ENCODE measurements around the gene SCML2. TPM values are rescaled to one million over a fixed set of nuclear protein-coding genes. Genes with fewer than 3 reads are reported as not detected.
"Not testable (repeated sequence)": the region's sequence is repeated elsewhere in the genome, so short reads cannot be mapped to it uniquely, and the experiment has no call there.

Gene SCML2
- total RNA-seq, 2 donors from 2014 or later = 2.2 to 3.5 TPM

- Mint-ChIP-seq H3K27ac (no peak overlapping the region), H3K36me3 (ENCODE audit: low read depth) (no peaks in the 10 kb centered on the region), H3K4me1 (no peaks in the 10 kb centered on the region), H3K9me3 (no peaks in the 10 kb centered on the region), H3K4me3 (no peak overlapping the region), H3K27me3 (no peaks in the 10 kb centered on the region)
- ATAC-seq (replicated peaks) = no peak
Observed at GRCh38 chrX:18294893-18295292, 59.6 kb downstream of the SCML2 start.

GRCh38 chrX:18291006-18291545 is 63.4 kb downstream of the SCML2 start:
- Mint-ChIP-seq H3K27me3 (no peaks in the 10 kb centered on the region), H3K9me3 (no peaks in the 10 kb centered on the region), H3K27ac (no peak overlapping the region)

GRCh38 chrX:18290200-18290599 is 64.3 kb downstream of the SCML2 start:
- no peak for ATAC-seq (replicated peaks)
- Mint-ChIP-seq H3K4me3 (no peak overlapping the region), H3K36me3 (ENCODE audit: low read depth) (no peaks in the 10 kb centered on the region), H3K27ac (no peak overlapping the region), H3K9me3 (no peaks in the 10 kb centered on the region), H3K4me1 (no peaks in the 10 kb centered on the region), H3K27me3 (no peaks in the 10 kb centered on the region)

More at GRCh38 chrX:18291006-18291545, 63.4 kb downstream of the SCML2 start:
- H3K4me3 Mint-ChIP-seq = no peak overlapping the region
- no peaks in the 10 kb centered on the region for H3K4me1 Mint-ChIP-seq
- H3K36me3 Mint-ChIP-seq (ENCODE audit: low read depth) = no peaks in the 10 kb centered on the region
- no peak for ATAC-seq (replicated peaks)

- Mint-ChIP-seq H3K9me3 (no peaks in the 10 kb centered on the region), H3K27me3 (no peaks in the 10 kb centered on the region), H3K4me3 (no peak overlapping the region), H3K27ac (no peak overlapping the region), H3K36me3 (ENCODE audit: low read depth) (no peaks in the 10 kb centered on the region), H3K4me1 (no peaks in the 10 kb centered on the region)
- no peak for ATAC-seq (replicated peaks)
Observed at GRCh38 chrX:18288716-18289115, 65.8 kb downstream of the SCML2 start.

- no peak overlapping the region for H3K27ac Mint-ChIP-seq
- no peaks in the 10 kb centered on the region for H3K36me3 Mint-ChIP-seq (ENCODE audit: low read depth)
- H3K4me3 Mint-ChIP-seq = no peak overlapping the region
- no peaks in the 10 kb centered on the region for H3K27me3 Mint-ChIP-seq
- no peak for ATAC-seq (replicated peaks)
- no peaks in the 10 kb centered on the region for H3K9me3 Mint-ChIP-seq
- H3K4me1 Mint-ChIP-seq = no peaks in the 10 kb centered on the region
Observed at GRCh38 chrX:18286322-18286831, 68.1 kb downstream of the SCML2 start.

- H3K27ac Mint-ChIP-seq = no peak overlapping the region
- no peaks in the 10 kb centered on the region for H3K9me3 Mint-ChIP-seq
- H3K36me3 Mint-ChIP-seq (ENCODE audit: low read depth) = no peaks in the 10 kb centered on the region
- H3K4me3 Mint-ChIP-seq = no peak overlapping the region
- no peaks in the 10 kb centered on the region for H3K4me1 Mint-ChIP-seq
- H3K27me3 Mint-ChIP-seq = no peaks in the 10 kb centered on the region
- ATAC-seq (replicated peaks) = no peak
Observed at GRCh38 chrX:18278449-18278848, 76.0 kb downstream of the SCML2 start.

- Mint-ChIP-seq H3K27me3 (no peaks in the 10 kb centered on the region), H3K9me3 (no peaks in the 10 kb centered on the region), H3K4me1 (no peaks in the 10 kb centered on the region), H3K4me3 (no peak overlapping the region), H3K27ac (no peak overlapping the region), H3K36me3 (ENCODE audit: low read depth) (no peaks in the 10 kb centered on the region)
- no peak for ATAC-seq (replicated peaks)
Observed at GRCh38 chrX:18272222-18272621, 82.3 kb downstream of the SCML2 start.

GRCh38 chrX:18271725-18272124 is 82.8 kb downstream of the SCML2 start:
- no peaks in the 10 kb centered on the region for H3K27me3 Mint-ChIP-seq
- H3K27ac Mint-ChIP-seq = no peak overlapping the region
- H3K4me3 Mint-ChIP-seq = no peak overlapping the region
- H3K36me3 Mint-ChIP-seq (ENCODE audit: low read depth) = no peaks in the 10 kb centered on the region
- no peak for ATAC-seq (replicated peaks)
- H3K9me3 Mint-ChIP-seq = no peaks in the 10 kb centered on the region
- no peaks in the 10 kb centered on the region for H3K4me1 Mint-ChIP-seq

GRCh38 chrX:18271309-18271708 is 83.2 kb downstream of the SCML2 start:
- H3K4me3 Mint-ChIP-seq = no peak overlapping the region
- H3K9me3 Mint-ChIP-seq = no peaks in the 10 kb centered on the region
- no peak for ATAC-seq (replicated peaks)
- no peaks in the 10 kb centered on the region for H3K27me3 Mint-ChIP-seq
- H3K36me3 Mint-ChIP-seq (ENCODE audit: low read depth) = no peaks in the 10 kb centered on the region
- H3K4me1 Mint-ChIP-seq = no peaks in the 10 kb centered on the region
- no peak overlapping the region for H3K27ac Mint-ChIP-seq

GRCh38 chrX:18255059-18255458 is 99.4 kb downstream of the SCML2 start:
- H3K4me1 Mint-ChIP-seq = no peaks in the 10 kb centered on the region

GRCh38 chrX:18252644-18253359 is 101.7 kb downstream of the SCML2 start:
- no peaks in the 10 kb centered on the region for H3K27me3 Mint-ChIP-seq
- no peaks in the 10 kb centered on the region for H3K9me3 Mint-ChIP-seq
- ATAC-seq (replicated peaks) = no peak
- no peak overlapping the region for H3K27ac Mint-ChIP-seq
- no peaks in the 10 kb centered on the region for H3K4me1 Mint-ChIP-seq
- H3K36me3 Mint-ChIP-seq (ENCODE audit: low read depth) = no peaks in the 10 kb centered on the region
- no peak overlapping the region for H3K4me3 Mint-ChIP-seq

More at GRCh38 chrX:18255059-18255458, 99.4 kb downstream of the SCML2 start:
- Mint-ChIP-seq H3K27me3 (no peaks in the 10 kb centered on the region), H3K9me3 (no peaks in the 10 kb centered on the region), H3K4me3 (no peak overlapping the region), H3K36me3 (ENCODE audit: low read depth) (no peaks in the 10 kb centered on the region), H3K27ac (no peak overlapping the region)
- ATAC-seq (replicated peaks) = no peak

- H3K36me3 Mint-ChIP-seq (ENCODE audit: low read depth); H3K27ac Mint-ChIP-seq; H3K9me3 Mint-ChIP-seq; H3K4me1 Mint-ChIP-seq; ATAC-seq (replicated peaks); H3K27me3 Mint-ChIP-seq; H3K4me3 Mint-ChIP-seq: not testable (repeated sequence)
Observed at GRCh38 chrX:18229646-18230045, 124.8 kb downstream of the SCML2 start.

- Mint-ChIP-seq H3K9me3 (no peaks in the 10 kb centered on the region), H3K4me1 (no peaks in the 10 kb centered on the region), H3K36me3 (ENCODE audit: low read depth) (no peaks in the 10 kb centered on the region), H3K4me3 (no peak overlapping the region), H3K27ac (no peak overlapping the region), H3K27me3 (no peaks in the 10 kb centered on the region)
- ATAC-seq (replicated peaks) = no peak
Observed at GRCh38 chrX:18228069-18228468, 126.4 kb downstream of the SCML2 start.

GRCh38 chrX:18227458-18227857 is 127.0 kb downstream of the SCML2 start:
- Mint-ChIP-seq H3K4me3 (no peak overlapping the region), H3K9me3 (no peaks in the 10 kb centered on the region), H3K36me3 (ENCODE audit: low read depth) (no peaks in the 10 kb centered on the region), H3K27me3 (no peaks in the 10 kb centered on the region), H3K27ac (no peak overlapping the region), H3K4me1 (no peaks in the 10 kb centered on the region)
- ATAC-seq (replicated peaks) = no peak

GRCh38 chrX:18220786-18221185 is 133.7 kb downstream of the SCML2 start, which contains the start of gene BEND2:
Gene BEND2 (minus strand): TSS chrX:18220886. CDS start chrX:18220750, 136 bp downstream.
- no peak within 1 kb of the TSS for H3K27ac Mint-ChIP-seq
- H3K36me3 Mint-ChIP-seq (ENCODE audit: low read depth) = no peaks in the 10 kb centered on the region
- ATAC-seq (replicated peaks) = no peak
- H3K4me1 Mint-ChIP-seq = no peaks in the 10 kb centered on the region
- no peaks in the 10 kb centered on the region for H3K27me3 Mint-ChIP-seq
- H3K4me3 Mint-ChIP-seq = no peak within 1 kb of the TSS
- H3K9me3 Mint-ChIP-seq = no peaks in the 10 kb centered on the region
